K562 (cell line): ENCODE measurements around the gene CABP4. TPM values are rescaled to one million over a fixed set of nuclear protein-coding genes. Genes with fewer than 3 reads are reported as not detected.

Source experiments
- CEBPG ChIP-seq, 3 experiments: fragments of 200-800 bp in 1 of 3; sonication (Bioruptor generic) in 1 of 3; sonication (generic) in 1 of 3; formaldehyde crosslinking in 1 of 3; IDR thresholded peaks in 2 of 3; conservative IDR thresholded peaks in 1 of 3; 2 replicates each; pipeline versions ENCODE4 v1.6.1 to v1.8.0; 2016 to 2022; ENCODE audit warnings: missing compliant biosample characterization in 2 of 3, missing genetic modification characterization in 2 of 3, mild to moderate bottlenecking in 1 of 3, missing genetic modification reagents in 1 of 3
- ESRRA ChIP-seq: fragments of 450-650 bp; IDR thresholded peaks from 2 replicates; pipeline ENCODE4 v1.6.1; 2014; ENCODE audit warnings: low read depth, mild to moderate bottlenecking, moderate library complexity, borderline replicate concordance
- FOS ChIP-seq: IDR thresholded peaks from 3 replicates; pipeline ENCODE4 v1.6.1; 2011; ENCODE audit not compliant: insufficient read length; ENCODE audit errors: extremely low read depth
- FOXJ3 ChIP-seq: sonication (generic); formaldehyde crosslinking; IDR thresholded peaks from 2 replicates; pipeline ENCODE4 v1.4.0; 2020; ENCODE audit warnings: mild to moderate bottlenecking, missing genetic modification reagents
- JUN ChIP-seq, 2 experiments: sonication (generic) in 1 of 2; formaldehyde crosslinking in 1 of 2; IDR thresholded peaks; 2 replicates each; pipeline versions ENCODE4 v1.6.1 to v1.8.0; 2012 to 2022; ENCODE audit warnings: borderline replicate concordance in 2 of 2, mild to moderate bottlenecking in 2 of 2, improper control_type of control experiment in 1 of 2, low read depth in 1 of 2, low read length in 1 of 2, missing genetic modification reagents in 1 of 2
- JUND ChIP-seq, 2 experiments: IDR thresholded peaks; 2 replicates in 1 of 2; 3 replicates in 1 of 2; pipeline ENCODE4 v1.6.1; 2011; ENCODE audit warnings: borderline replicate concordance in 2 of 2, low read depth in 2 of 2, low read length in 2 of 2, improper control_type of control experiment in 1 of 2, missing biosample characterization in 1 of 2, missing genetic modification characterization in 1 of 2, missing genetic modification reagents in 1 of 2
- KDM1A ChIP-seq, 2 experiments: fragments of 450-650 bp; IDR thresholded peaks; 2 replicates each; pipeline ENCODE4 v1.6.1; 2016; ENCODE audit warnings: mild to moderate bottlenecking in 2 of 2
- KDM2B ChIP-seq: fragments of 250-450 bp; sonication (Bioruptor Pico); IDR thresholded peaks from 2 replicates; pipeline ENCODE4 v1.8.0; 2021; ENCODE audit warnings: mild to moderate bottlenecking, moderate library complexity
- MAFK ChIP-seq: IDR thresholded peaks from 2 replicates; pipeline ENCODE4 v1.6.1; 2011; ENCODE audit warnings: low read length, improper control_type of control experiment
- NFE2 ChIP-seq: IDR thresholded peaks from 2 replicates; pipeline ENCODE4 v1.6.1; 2014; ENCODE audit warnings: antibody characterized with exemption, low read depth
- NFIC ChIP-seq: fragments of 450-650 bp; IDR thresholded peaks from 2 replicates; pipeline ENCODE4 v1.6.1; 2017; ENCODE audit warnings: mild to moderate bottlenecking, inconsistent platforms
- NUFIP1 ChIP-seq: fragments of 450-650 bp; IDR thresholded peaks from 2 replicates; pipeline ENCODE4 v1.6.1; 2018; ENCODE audit not compliant: partially characterized antibody
- SMAD1 ChIP-seq: fragments of 150-350 bp; IDR thresholded peaks from 2 replicates; pipeline ENCODE4 v1.6.1; 2014; ENCODE audit warnings: low read length, low read depth; ENCODE audit not compliant: partially characterized antibody
- TSC22D4 ChIP-seq: fragments of 450-650 bp; IDR thresholded peaks from 2 replicates; pipeline ENCODE4 v1.6.1; 2016; ENCODE audit warnings: missing genetic modification characterization, missing biosample characterization, control low read depth
- ZNF232 ChIP-seq: sonication (generic); formaldehyde crosslinking; IDR thresholded peaks from 2 replicates; pipeline ENCODE4 v1.8.0; 2022; ENCODE audit warnings: mild to moderate bottlenecking, missing genetic modification reagents
- ZNF449 ChIP-seq: fragments of 250-450 bp; sonication (Bioruptor Pico); IDR thresholded peaks from 2 replicates; pipeline ENCODE4 v1.8.0; 2022; ENCODE audit warnings: moderate library complexity, mild to moderate bottlenecking, inconsistent platforms
- ZNF707 ChIP-seq: fragments of 250-450 bp; sonication (Bioruptor Pico); conservative IDR thresholded peaks from 2 replicates; pipeline ENCODE4 v1.8.0; 2022; ENCODE audit warnings: inconsistent platforms, mild to moderate bottlenecking, moderate library complexity
- ZNF764 ChIP-seq: fragments of 250-450 bp; sonication (Bioruptor Pico); IDR thresholded peaks from 2 replicates; pipeline ENCODE4 v1.4.0; 2020; ENCODE audit warnings: low read depth, mild to moderate bottlenecking, moderate library complexity
- polyA plus RNA-seq, 8 experiments: library from polyadenylated mRNA; depleted of rRNA in 4 of 8; stranded (reverse) in 5 of 8; unstranded in 3 of 8; fragments of >200 nt; fragmentation: Nextera tagmentation in 2 of 8; fragmentation: Illumina TruSeq in 1 of 8; extraction: Ambion mirVana in 2 of 8; extraction: Trizol in 1 of 8; gene quantifications; 2 replicates each; pipeline versions ENCODE4 v1.2.1 to v1.2.3, GENCODE V29; 2011 to 2014; ENCODE audit warnings: inconsistent platforms in 1 of 8, missing spikeins in 1 of 8
- total RNA-seq, 7 experiments: library from RNA; depleted of rRNA in 6 of 7; stranded (reverse); fragments of >200 nt in 6 of 7; fragmentation: Illumina TruSeq in 2 of 7; extraction: Trizol in 2 of 7; gene quantifications; 2 replicates each; pipeline versions ENCODE4 v1.2.1 to v1.2.3, GENCODE V29; 2011 to 2021; ENCODE audit warnings: low replicate concordance in 1 of 7
- TF ChIP-seq, protein P1 (sequence below): sonication (generic); formaldehyde crosslinking; IDR thresholded peaks from 2 replicates; pipeline ENCODE4 v1.8.1; 2023; ENCODE audit warnings: mild to moderate bottlenecking, missing genetic modification reagents
- TF ChIP-seq, protein P2 (sequence below): sonication (generic); formaldehyde crosslinking; IDR thresholded peaks from 2 replicates; pipeline ENCODE4 v1.9.0; 2022; ENCODE audit warnings: mild to moderate bottlenecking, missing genetic modification reagents
- TF ChIP-seq, protein P3 (sequence below): fragments of 250-450 bp; sonication (Bioruptor Pico); IDR thresholded peaks from 2 replicates; pipeline ENCODE4 v1.5.0; 2021

CABP4 gene
- total and polyA plus RNA-seq, 9 of the 15 experiments (the other 6 are each of a cell fraction or from before 2014, with no cell fraction given), result 0.11 TPM; not detected in 8

DNA sequence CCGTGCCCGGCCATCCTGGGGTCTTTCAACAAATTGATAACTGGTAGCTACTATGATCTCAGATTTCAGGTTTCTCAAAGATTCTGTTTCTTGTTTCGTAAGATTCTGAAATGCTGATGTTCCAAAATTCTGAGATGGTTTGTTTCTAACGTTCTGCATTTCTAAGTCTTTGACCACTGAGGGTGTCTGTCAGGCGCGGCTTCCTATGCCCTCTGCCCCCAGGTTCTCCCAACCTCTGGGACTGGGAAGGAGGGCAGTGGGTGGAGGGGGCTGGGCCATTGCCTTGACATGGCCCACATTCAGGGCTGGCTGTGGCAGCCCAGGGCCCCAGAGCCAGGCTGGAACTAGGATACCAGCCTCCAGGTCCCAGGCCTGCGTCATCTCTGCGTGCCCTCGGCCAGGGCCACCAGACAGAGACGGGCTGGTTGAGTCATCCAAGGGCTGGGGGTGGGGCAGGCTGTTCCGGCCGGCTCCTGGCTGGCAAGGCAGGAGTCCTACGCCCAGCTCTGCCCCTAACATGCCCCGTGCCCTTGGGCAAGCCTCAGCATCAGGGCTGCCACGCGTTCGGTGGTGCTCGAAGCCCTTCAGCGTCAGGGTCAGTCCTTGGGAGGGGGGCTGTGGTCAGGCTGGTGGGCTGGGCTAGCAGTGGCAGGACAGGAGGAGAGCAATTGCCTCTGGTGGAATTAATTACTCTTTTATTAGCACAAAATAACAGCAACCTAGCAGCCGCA, 8.7 kb downstream of the CABP4 start (continued):
- TF ChIP-seq, protein P1, sequence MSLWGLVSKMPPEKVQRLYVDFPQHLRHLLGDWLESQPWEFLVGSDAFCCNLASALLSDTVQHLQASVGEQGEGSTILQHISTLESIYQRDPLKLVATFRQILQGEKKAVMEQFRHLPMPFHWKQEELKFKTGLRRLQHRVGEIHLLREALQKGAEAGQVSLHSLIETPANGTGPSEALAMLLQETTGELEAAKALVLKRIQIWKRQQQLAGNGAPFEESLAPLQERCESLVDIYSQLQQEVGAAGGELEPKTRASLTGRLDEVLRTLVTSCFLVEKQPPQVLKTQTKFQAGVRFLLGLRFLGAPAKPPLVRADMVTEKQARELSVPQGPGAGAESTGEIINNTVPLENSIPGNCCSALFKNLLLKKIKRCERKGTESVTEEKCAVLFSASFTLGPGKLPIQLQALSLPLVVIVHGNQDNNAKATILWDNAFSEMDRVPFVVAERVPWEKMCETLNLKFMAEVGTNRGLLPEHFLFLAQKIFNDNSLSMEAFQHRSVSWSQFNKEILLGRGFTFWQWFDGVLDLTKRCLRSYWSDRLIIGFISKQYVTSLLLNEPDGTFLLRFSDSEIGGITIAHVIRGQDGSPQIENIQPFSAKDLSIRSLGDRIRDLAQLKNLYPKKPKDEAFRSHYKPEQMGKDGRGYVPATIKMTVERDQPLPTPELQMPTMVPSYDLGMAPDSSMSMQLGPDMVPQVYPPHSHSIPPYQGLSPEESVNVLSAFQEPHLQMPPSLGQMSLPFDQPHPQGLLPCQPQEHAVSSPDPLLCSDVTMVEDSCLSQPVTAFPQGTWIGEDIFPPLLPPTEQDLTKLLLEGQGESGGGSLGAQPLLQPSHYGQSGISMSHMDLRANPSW (CRISPR knock-in tag), result 0 out of 2 replicates have a peak, but pooled peaks have one; percentile 52
- TF ChIP-seq JUND (IDR thresholded peaks at IDR 0.05; ENCODE audit: borderline replicate concordance, low read depth, low read length) (peak; percentile 97), JUND (tag; IDR thresholded peaks at IDR 0.05; ENCODE audit: borderline replicate concordance, low read depth, low read length) (peak; percentile 94; the same call in 2 of the 3 replicates), JUN (IDR thresholded peaks at IDR 0.05; ENCODE audit: borderline replicate concordance, low read depth, low read length) (peak; percentile 91), JUN (CRISPR knock-in tag; IDR thresholded peaks at IDR 0.05; ENCODE audit: borderline replicate concordance) (no peak), ESRRA (0 out of 2 replicates have a peak, but pooled peaks have one; percentile 25), KDM2B (CRISPR knock-in tag) (no peak), ZNF707 (CRISPR knock-in tag) (no peak), FOS (peak; percentile 19), FOXJ3 (CRISPR knock-in tag) (no peak), ZNF449 (CRISPR knock-in tag) (no peak), ZNF232 (no peak), MAFK (no peak), NUFIP1 (no peak), NFIC (no peak), ZNF764 (CRISPR knock-in tag) (no peak), CEBPG (CRISPR knock-in tag; IDR thresholded peaks at IDR 0.05) (peak; percentile 65), CEBPG (tag; conservative IDR thresholded peaks at IDR 0.05 in 1 of 2, IDR thresholded peaks at IDR 0.05 in 1 of 2) (peak in 1 of 2 experiments; percentile 43; a peak in 3 of 4 replicates), SMAD1 (no peak), NFE2 (peak; percentile 35; the same call in 1 of the 2 replicates), KDM1A (IDR thresholded peaks at IDR 0.05) (no peak), TSC22D4 (no peak)
- TF ChIP-seq, protein P2, sequence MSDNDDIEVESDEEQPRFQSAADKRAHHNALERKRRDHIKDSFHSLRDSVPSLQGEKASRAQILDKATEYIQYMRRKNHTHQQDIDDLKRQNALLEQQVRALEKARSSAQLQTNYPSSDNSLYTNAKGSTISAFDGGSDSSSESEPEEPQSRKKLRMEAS (CRISPR knock-in tag), result peak; percentile 51
- TF ChIP-seq, protein P3, sequence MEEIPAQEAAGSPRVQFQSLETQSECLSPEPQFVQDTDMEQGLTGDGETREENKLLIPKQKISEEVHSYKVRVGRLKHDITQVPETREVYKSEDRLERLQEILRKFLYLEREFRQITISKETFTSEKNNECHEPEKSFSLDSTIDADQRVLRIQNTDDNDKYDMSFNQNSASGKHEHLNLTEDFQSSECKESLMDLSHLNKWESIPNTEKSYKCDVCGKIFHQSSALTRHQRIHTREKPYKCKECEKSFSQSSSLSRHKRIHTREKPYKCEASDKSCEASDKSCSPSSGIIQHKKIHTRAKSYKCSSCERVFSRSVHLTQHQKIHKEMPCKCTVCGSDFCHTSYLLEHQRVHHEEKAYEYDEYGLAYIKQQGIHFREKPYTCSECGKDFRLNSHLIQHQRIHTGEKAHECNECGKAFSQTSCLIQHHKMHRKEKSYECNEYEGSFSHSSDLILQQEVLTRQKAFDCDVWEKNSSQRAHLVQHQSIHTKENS (CRISPR knock-in tag), result no peak
